Measurements from ENCODE around the gene CYB5A.
"Not testable (repeated sequence)": the region's sequence is repeated elsewhere in the genome, so short reads cannot be mapped to it uniquely, and the experiment has no call there.

CYB5A gene

GRCh38 chr18:74299162-74299561, 7.4 kb upstream of the CYB5A start:
- no peak for DNase-seq

- no peak for DNase-seq
Observed at GRCh38 chr18:74294526-74294925, 2.8 kb upstream of the CYB5A start.

GRCh38 chr18:74292982-74293381, 1.2 kb upstream of the CYB5A start:
- DNase-seq: not testable (repeated sequence)

- no peak for DNase-seq
Observed at GRCh38 chr18:74292541-74292858, 737 bp upstream of the CYB5A start.

GRCh38 chr18:74291472-74291770, 342 bp downstream of the CYB5A start:
- DNase-seq: no peak

GRCh38 chr18:74290794-74291471, 830 bp downstream of the CYB5A start:
- peak in 3 of 56 donors; percentile 9 to 35 (median 14) for DNase-seq

GRCh38 chr18:74290021-74290420, 1.7 kb downstream of the CYB5A start:
- no peak for DNase-seq

GRCh38 chr18:74289137-74289536, 2.6 kb downstream of the CYB5A start:
- DNase-seq: no peak

- DNase-seq: no peak
Observed at GRCh38 chr18:74288730-74289129, 3.0 kb downstream of the CYB5A start.

GRCh38 chr18:74288041-74288440, 3.7 kb downstream of the CYB5A start:
- DNase-seq: no peak

GRCh38 chr18:74286856-74287255, 4.9 kb downstream of the CYB5A start:
- DNase-seq: no peak

- no peak for DNase-seq
Observed at GRCh38 chr18:74286106-74286855, 5.5 kb downstream of the CYB5A start.

- DNase-seq: not testable (repeated sequence)
Observed at GRCh38 chr18:74285583-74285982, 6.2 kb downstream of the CYB5A start.

- DNase-seq: no peak
Observed at GRCh38 chr18:74284980-74285355, 6.8 kb downstream of the CYB5A start.

- DNase-seq: peak in 4 of 56 donors; percentile 12 to 31 (median 21)
Observed at GRCh38 chr18:74284191-74284979, 7.4 kb downstream of the CYB5A start.

- no peak for DNase-seq
Observed at GRCh38 chr18:74283646-74284045, 8.1 kb downstream of the CYB5A start.

GRCh38 chr18:74282755-74283554, 8.8 kb downstream of the CYB5A start:
- DNase-seq: no peak

GRCh38 chr18:74281980-74282754, 9.6 kb downstream of the CYB5A start:
- no peak for DNase-seq

GRCh38 chr18:74281011-74281979, 10.5 kb downstream of the CYB5A start:
- no peak for DNase-seq

- DNase-seq: no peak
Observed at GRCh38 chr18:74278983-74279382, 12.8 kb downstream of the CYB5A start.
